Fibroblast of pulmonary artery (primary cell): ENCODE results near the gene CDC34.

Experiments used
- DNase-seq: peaks from one replicate; pipeline ENCODE4 v3.0.0-alpha.2; 2010; ENCODE audit warnings: low read depth
- H3K4me3 ChIP-seq: replicated peaks from 2 replicates; pipeline ENCODE4 v1.5.1; 2011; ENCODE audit warnings: low read depth, mild to moderate bottlenecking, control low read depth, low read length, moderate library complexity
- TF ChIP-seq, protein P1 (sequence below): IDR thresholded peaks from 2 replicates; pipeline ENCODE4 v1.5.1; 2011; ENCODE audit warnings: mild to moderate bottlenecking, control low read depth, low read length, inconsistent platforms; ENCODE audit errors: missing control alignments

The CDC34 gene

DNA sequence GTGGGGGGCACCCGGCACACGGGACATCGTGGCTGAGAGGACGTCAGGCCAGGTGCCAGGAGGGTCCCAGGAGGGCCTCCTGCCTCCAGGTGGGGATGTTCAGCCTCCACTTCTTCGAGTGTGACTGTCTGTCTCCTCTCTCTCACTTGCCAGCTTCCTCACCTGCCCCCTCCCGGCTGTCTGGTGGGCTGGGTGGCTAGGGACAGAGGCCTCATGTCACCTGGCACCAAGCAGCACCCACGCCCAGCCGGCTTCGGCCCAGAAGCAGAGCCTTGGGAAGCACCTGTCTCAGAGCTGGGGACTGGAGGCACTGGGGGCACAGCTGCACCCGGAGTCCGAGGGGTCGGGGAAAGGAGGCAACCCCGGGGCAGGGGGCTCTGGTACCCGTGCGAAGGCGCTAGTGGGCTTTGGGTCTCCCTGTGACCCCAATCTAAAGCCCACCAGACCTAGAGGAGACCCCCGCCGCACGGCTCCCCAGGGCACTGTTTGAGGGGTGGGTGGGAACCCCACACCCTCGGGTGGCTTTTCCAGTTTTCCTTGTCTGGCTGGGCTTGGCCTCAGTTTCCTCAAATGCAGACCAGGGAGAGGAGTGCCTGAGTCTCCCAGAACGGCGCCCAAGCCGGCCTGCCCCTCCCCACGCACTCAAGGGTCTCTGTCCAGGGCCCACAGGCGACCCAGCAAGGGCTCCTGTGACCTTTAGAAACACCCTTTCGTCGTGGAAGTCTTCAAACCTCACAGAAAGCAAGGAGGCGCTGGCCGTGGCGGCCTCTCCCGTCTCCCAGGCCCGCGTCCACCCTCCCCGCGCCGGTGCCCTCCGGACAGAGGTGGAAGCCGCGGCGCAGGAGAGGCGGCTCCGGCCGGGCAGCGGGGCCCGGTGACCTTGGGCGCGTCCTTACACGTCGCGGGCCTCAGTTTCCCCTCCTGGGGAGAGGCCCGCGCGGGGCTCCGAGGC is 57.5 kb downstream of the CDC34 start:
- DNase-seq = no peak
- H3K4me3 ChIP-seq = no peak overlapping the region
- TF ChIP-seq, protein P1, sequence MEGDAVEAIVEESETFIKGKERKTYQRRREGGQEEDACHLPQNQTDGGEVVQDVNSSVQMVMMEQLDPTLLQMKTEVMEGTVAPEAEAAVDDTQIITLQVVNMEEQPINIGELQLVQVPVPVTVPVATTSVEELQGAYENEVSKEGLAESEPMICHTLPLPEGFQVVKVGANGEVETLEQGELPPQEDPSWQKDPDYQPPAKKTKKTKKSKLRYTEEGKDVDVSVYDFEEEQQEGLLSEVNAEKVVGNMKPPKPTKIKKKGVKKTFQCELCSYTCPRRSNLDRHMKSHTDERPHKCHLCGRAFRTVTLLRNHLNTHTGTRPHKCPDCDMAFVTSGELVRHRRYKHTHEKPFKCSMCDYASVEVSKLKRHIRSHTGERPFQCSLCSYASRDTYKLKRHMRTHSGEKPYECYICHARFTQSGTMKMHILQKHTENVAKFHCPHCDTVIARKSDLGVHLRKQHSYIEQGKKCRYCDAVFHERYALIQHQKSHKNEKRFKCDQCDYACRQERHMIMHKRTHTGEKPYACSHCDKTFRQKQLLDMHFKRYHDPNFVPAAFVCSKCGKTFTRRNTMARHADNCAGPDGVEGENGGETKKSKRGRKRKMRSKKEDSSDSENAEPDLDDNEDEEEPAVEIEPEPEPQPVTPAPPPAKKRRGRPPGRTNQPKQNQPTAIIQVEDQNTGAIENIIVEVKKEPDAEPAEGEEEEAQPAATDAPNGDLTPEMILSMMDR = no peak

DNA sequence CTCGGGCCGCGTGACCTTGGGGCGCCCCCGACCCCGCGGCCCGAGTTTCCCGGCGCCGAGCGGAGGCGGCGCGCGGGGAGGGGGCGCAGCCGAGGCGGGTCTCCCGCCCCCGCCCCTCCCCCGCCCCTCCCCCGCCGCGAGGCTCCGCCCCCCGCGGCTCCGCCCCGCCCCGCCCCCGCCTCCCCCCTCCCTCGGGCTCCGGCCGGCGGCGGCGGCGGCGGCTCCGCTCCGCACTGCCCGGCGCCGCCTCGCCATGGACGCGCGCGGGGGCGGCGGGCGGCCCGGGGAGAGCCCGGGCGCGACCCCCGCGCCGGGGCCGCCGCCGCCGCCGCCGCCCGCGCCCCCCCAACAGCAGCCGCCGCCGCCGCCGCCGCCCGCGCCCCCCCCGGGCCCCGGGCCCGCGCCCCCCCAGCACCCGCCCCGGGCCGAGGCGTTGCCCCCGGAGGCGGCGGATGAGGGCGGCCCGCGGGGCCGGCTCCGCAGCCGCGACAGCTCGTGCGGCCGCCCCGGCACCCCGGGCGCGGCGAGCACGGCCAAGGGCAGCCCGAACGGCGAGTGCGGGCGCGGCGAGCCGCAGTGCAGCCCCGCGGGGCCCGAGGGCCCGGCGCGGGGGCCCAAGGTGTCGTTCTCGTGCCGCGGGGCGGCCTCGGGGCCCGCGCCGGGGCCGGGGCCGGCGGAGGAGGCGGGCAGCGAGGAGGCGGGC is 58.3 kb downstream of the CDC34 start, which contains the start of gene HCN2:
Gene HCN2, plus strand, starts transcription at position 189 of the 703 bp plus-strand sequence. Its CDS starts 65 bp downstream, at position 254.
- DNase-seq = no peak
- no peak within 1 kb of the TSS for H3K4me3 ChIP-seq
- TF ChIP-seq, protein P1 = no peak

DNA sequence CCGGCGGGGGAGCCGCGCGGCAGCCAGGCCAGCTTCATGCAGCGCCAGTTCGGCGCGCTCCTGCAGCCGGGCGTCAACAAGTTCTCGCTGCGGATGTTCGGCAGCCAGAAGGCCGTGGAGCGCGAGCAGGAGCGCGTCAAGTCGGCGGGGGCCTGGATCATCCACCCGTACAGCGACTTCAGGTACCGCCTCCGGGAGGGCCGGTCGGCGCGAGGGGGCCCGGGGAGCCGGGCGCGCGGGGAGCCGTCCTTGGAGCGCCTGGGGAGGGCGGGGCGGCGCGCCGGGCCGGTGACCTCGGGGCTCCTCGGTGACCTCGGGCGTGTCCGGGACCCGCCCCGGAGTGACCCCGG is 58.8 kb downstream of the CDC34 start:
- TF ChIP-seq, protein P1 = no peak
- DNase-seq = peak; percentile 42

DNA sequence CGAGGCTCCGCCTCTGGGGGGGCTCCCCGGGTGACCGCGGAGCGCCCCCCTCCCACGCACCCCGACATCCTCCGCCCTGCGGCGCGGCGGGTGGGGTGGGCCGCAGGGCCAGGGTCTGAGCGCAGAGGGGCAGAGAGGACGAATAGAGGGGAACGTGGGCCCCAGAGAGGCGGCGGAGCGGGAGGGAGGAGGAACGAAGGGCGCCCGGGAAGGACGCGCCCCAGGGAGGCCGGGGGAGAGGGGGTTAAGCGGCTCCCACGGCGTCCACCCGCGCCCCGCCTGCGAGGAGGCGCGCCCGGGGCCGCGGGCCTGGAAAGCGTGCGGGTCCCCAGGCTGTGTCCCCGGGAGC is 59.2 kb downstream of the CDC34 start:
- no peak overlapping the region for H3K4me3 ChIP-seq
- TF ChIP-seq, protein P1 = no peak
- no peak for DNase-seq

More for the DNA sequence above, 58.8 kb downstream of the CDC34 start:
- no peak overlapping the region for H3K4me3 ChIP-seq

DNA sequence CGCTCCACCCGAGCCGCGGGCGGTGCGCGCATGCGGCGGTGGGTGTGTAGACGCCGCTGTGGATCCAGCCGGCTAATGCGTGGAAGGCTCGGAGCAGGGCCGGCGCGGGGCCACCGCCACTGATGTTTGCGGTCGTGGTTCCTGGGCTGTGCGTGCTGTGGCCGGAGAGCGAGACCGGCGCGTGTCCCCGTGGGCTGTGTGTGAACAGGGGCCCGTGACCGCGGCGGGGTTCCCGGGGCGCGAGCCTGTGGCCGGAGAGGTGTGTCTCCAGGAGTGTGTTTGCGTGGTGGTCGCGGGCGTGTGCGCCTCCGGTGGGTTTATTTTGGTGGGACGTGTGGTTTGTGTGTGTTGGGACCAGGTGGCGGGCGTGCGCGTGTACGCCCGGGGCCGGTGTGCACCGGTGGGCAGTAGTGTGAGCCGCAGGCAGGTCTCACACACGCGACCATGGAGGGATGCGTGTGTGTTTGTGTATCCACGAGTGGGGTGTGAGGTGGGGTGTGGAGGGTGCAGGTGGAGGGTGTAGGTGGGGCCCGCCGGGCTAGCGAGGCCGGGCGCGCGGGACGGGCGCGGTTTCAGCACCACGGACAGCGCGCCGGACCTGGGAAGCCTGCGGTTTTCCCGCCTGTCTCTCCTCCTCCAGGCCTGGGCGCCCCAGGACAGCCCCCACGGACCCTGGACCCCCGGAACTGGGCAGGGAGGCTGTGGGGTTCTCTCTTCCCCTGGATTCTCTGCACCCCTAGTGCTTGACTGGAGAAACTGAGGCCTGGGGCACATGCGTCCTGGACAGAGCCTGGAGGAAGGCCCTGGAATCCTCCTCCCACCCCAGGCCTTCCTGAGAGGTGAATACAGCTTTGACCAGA is 59.8 kb downstream of the CDC34 start:
- TF ChIP-seq, protein P1 = no peak
- H3K4me3 ChIP-seq = no peak overlapping the region

More for the DNA sequence above, 59.8 kb downstream of the CDC34 start:
- DNase-seq = no peak
